CD4-positive, alpha-beta T cell treated with Interleukin-4 for 1 hour (primary cell): ENCODE results near the gene LZIC.
A peak's percentile ranks its signal among the peaks of the same experiment; 100 is the strongest.
"Not testable (repeated sequence)": the region's sequence is repeated elsewhere in the genome, so short reads cannot be mapped to it uniquely, and the experiment has no call there.

Experiments used
- DNase-seq, 2 donors: peaks; one replicate each; pipeline ENCODE4 v3.0.0-alpha.2; 2020 to 2022

Gene LZIC

GRCh38 chr1:9942939-9943788 lies at the start of gene LZIC, which contains the start of gene NMNAT1:
Gene LZIC, minus strand, starts transcription at chr1:9943391. Its CDS starts 6,772 bp downstream, at chr1:9936619.
Gene NMNAT1, plus strand, starts transcription at chr1:9943475. Its CDS starts 28,599 bp downstream, at chr1:9972074.
- peak; percentile 91 to 93 for DNase-seq

- no peak for DNase-seq
These were observed 49.7 kb upstream of the LZIC start for GRCh38 chr1:9992910-9993309.

- peak in 1 of 2 donors; percentile 20 for DNase-seq
These were observed 47.8 kb upstream of the LZIC start for GRCh38 chr1:9990944-9991343.

GRCh38 chr1:9989773-9990172 lies 46.6 kb upstream of the LZIC start:
- DNase-seq: no peak

GRCh38 chr1:9985001-9985400 lies 41.8 kb upstream of the LZIC start:
- no peak for DNase-seq

GRCh38 chr1:9984253-9984652 lies 41.1 kb upstream of the LZIC start:
- DNase-seq: no peak

GRCh38 chr1:9960706-9961562 lies 17.7 kb upstream of the LZIC start:
- peak in 1 of 2 donors; percentile 50 for DNase-seq

- DNase-seq: no peak
These were observed 16.8 kb upstream of the LZIC start for GRCh38 chr1:9960011-9960410.

- DNase-seq: no peak
These were observed 14.5 kb upstream of the LZIC start for GRCh38 chr1:9957726-9958125.

GRCh38 chr1:9946315-9946714 lies 3.1 kb upstream of the LZIC start:
- no peak for DNase-seq

- peak; percentile 19 to 61 for DNase-seq
These were observed 722 bp downstream of the LZIC start for GRCh38 chr1:9942399-9942938.

- DNase-seq: no peak
These were observed 13.5 kb downstream of the LZIC start for GRCh38 chr1:9929431-9930385.

- DNase-seq: no peak
These were observed 15.9 kb downstream of the LZIC start for GRCh38 chr1:9927259-9927658.

GRCh38 chr1:9922342-9922741 lies 20.8 kb downstream of the LZIC start:
- no peak for DNase-seq

- no peak for DNase-seq
These were observed 22.6 kb downstream of the LZIC start for GRCh38 chr1:9920606-9921005.

GRCh38 chr1:9917901-9918300 lies 25.3 kb downstream of the LZIC start:
- DNase-seq: no peak

- not testable (repeated sequence) for DNase-seq
These were observed 25.7 kb downstream of the LZIC start for GRCh38 chr1:9917495-9917894.

GRCh38 chr1:9916452-9916851 lies 26.7 kb downstream of the LZIC start:
- no peak for DNase-seq

- DNase-seq: no peak
These were observed 28.6 kb downstream of the LZIC start for GRCh38 chr1:9914610-9914937.

- DNase-seq: no peak
These were observed 30.8 kb downstream of the LZIC start for GRCh38 chr1:9912264-9912936.

- DNase-seq: peak; percentile 99 to 100
These were observed 32.6 kb downstream of the LZIC start for GRCh38 chr1:9910423-9911178.
